Neuronal stem cell (in vitro differentiated cells): ENCODE data around the gene TAMALIN.

Source experiments
- DNase-seq: peaks from one replicate; pipeline ENCODE4 v3.0.0-alpha.2; 2013; ENCODE audit warnings: low spot score
- H2AFZ ChIP-seq: one replicate; pipeline ENCODE4 v1.6.1; 2013; ENCODE audit warnings: mild to moderate bottlenecking, low read length, inconsistent platforms
- H2AK5ac ChIP-seq: 2 replicates; pipeline ENCODE4 v1.6.1; 2013; ENCODE audit warnings: low read depth, mild to moderate bottlenecking, inconsistent platforms, low read length, moderate library complexity, mixed read lengths
- H2BK120ac ChIP-seq: 2 replicates; pipeline ENCODE4 v1.6.1; 2013; ENCODE audit warnings: low read depth, mild to moderate bottlenecking, inconsistent platforms, low read length, moderate library complexity, mixed read lengths
- H2BK12ac ChIP-seq: one replicate; pipeline ENCODE4 v1.6.1; 2013; ENCODE audit warnings: low read length, inconsistent platforms
- H2BK15ac ChIP-seq: 2 replicates; pipeline ENCODE4 v1.6.1; 2013; ENCODE audit warnings: mild to moderate bottlenecking, low read length, inconsistent platforms, mixed read lengths
- H2BK5ac ChIP-seq: one replicate; pipeline ENCODE4 v1.6.1; 2013; ENCODE audit warnings: inconsistent platforms, mild to moderate bottlenecking, low read length, moderate library complexity
- H3K14ac ChIP-seq: one replicate; pipeline ENCODE4 v1.6.1; 2013; ENCODE audit warnings: low read length, inconsistent platforms
- H3K18ac ChIP-seq: 2 replicates; pipeline ENCODE4 v1.6.1; 2013; ENCODE audit warnings: low read length, inconsistent platforms
- H3K23ac ChIP-seq: 2 replicates; pipeline ENCODE4 v1.6.1; 2013; ENCODE audit warnings: low read depth, mild to moderate bottlenecking, mixed read lengths, low read length, inconsistent platforms; ENCODE audit not compliant: poor library complexity
- H3K27ac ChIP-seq: replicated peaks from 3 replicates; pipeline ENCODE4 v1.5.1; 2013; ENCODE audit warnings: low read length, inconsistent platforms
- H3K27me3 ChIP-seq, 3 experiments: 2 replicates each; pipeline ENCODE4 v1.6.1; 2013; ENCODE audit warnings: low read length in 3 of 3, mild to moderate bottlenecking in 2 of 3, inconsistent platforms in 1 of 3, low read depth in 1 of 3, mixed read lengths in 1 of 3, moderate library complexity in 1 of 3; ENCODE audit not compliant: control insufficient read depth in 3 of 3, insufficient read depth in 3 of 3
- H3K36me3 ChIP-seq, 2 donors: replicated peaks in 1 of 2; 2 replicates each; pipeline ENCODE4 v1.6.1; 2013; ENCODE audit warnings: low read length in 2 of 2; ENCODE audit not compliant: control insufficient read depth in 2 of 2, insufficient read depth in 2 of 2
- H3K4ac ChIP-seq: 2 replicates; pipeline ENCODE4 v1.6.1; 2013; ENCODE audit warnings: inconsistent platforms, mild to moderate bottlenecking, low read length, moderate library complexity
- H3K4me1 ChIP-seq, 2 donors: 1 replicate in 1 of 2; 2 replicates in 1 of 2; pipeline ENCODE4 v1.6.1; 2013; ENCODE audit warnings: low read length in 2 of 2, low read depth in 1 of 2; ENCODE audit not compliant: control insufficient read depth in 2 of 2, insufficient read depth in 1 of 2
- H3K4me2 ChIP-seq: one replicate; pipeline ENCODE4 v1.6.1; 2013; ENCODE audit warnings: mild to moderate bottlenecking, low read length, inconsistent platforms; ENCODE audit not compliant: insufficient read depth, poor library complexity, severe bottlenecking
- H3K4me3 ChIP-seq, 2 donors: 2 replicates each; pipeline ENCODE4 v1.5.1; 2013; ENCODE audit warnings: low read length in 2 of 2, mild to moderate bottlenecking in 2 of 2, inconsistent platforms in 1 of 2, moderate library complexity in 1 of 2
- H3K79me1 ChIP-seq: one replicate; pipeline ENCODE4 v1.6.1; 2013; ENCODE audit warnings: low read depth, mild to moderate bottlenecking, inconsistent platforms, low read length, moderate library complexity
- H3K9ac ChIP-seq: one replicate; pipeline ENCODE4 v1.6.1; 2013; ENCODE audit warnings: mild to moderate bottlenecking, low read depth, low read length, inconsistent platforms; ENCODE audit not compliant: poor library complexity
- H3K9me3 ChIP-seq, 2 donors: replicated peaks in 1 of 2; 2 replicates each; pipeline versions ENCODE3 to v1.6.1; 2013; ENCODE audit warnings: low read length in 2 of 2, mild to moderate bottlenecking in 2 of 2, inconsistent platforms in 1 of 2, low read depth in 1 of 2, mixed read lengths in 1 of 2, moderate library complexity in 1 of 2; ENCODE audit not compliant: control insufficient read depth in 2 of 2, insufficient read depth in 1 of 2
- H4K8ac ChIP-seq: one replicate; pipeline ENCODE4 v1.6.1; 2013; ENCODE audit warnings: low read depth, mild to moderate bottlenecking, inconsistent platforms, low read length, moderate library complexity
- H4K91ac ChIP-seq: one replicate; pipeline ENCODE4 v1.6.1; 2013; ENCODE audit warnings: low read length, low read depth, mild to moderate bottlenecking, inconsistent platforms; ENCODE audit not compliant: poor library complexity
- WGBS, 2 donors: extraction: QIAGEN DNeasy Blood & Tissue Kit; methylation state at CpG; one replicate each; pipeline ENCODE4 v1.1.7; 2013; ENCODE audit warnings: missing lambda C conversion rate in 2 of 2, mixed read lengths in 1 of 2; ENCODE audit not compliant: insufficient read length in 2 of 2, insufficient replicate concordance in 1 of 2; ENCODE audit errors: extremely low coverage in 2 of 2; 5-methylcytosine and 5-hydroxymethylcytosine counted together

TAMALIN gene

GRCh38 chr12:52019113-52019770, 12.5 kb downstream of the TAMALIN start:
- Histone ChIP-seq H2AFZ (no peak overlapping the region), H3K18ac (peak overlapping the region; percentile 77), H3K4me1 (peaks cover 10 to 12% of the 10 kb centered on the region in 2 donors), H3K36me3 (peaks cover 0 to 7% of the 10 kb centered on the region in 2 donors), H3K23ac (peak overlapping the region; percentile 77), H3K27ac (no peak overlapping the region), H3K79me1 (no peaks in the 10 kb centered on the region), H4K91ac (no peak overlapping the region), H3K4ac (no peak overlapping the region), H3K27me3 (peaks cover 0 to 20% (median 15%) of the 10 kb centered on the region in 3 experiments), H3K4me3 (no peak overlapping the region), H3K9ac (no peak overlapping the region), H2BK120ac (no peak overlapping the region), H4K8ac (no peak overlapping the region), H3K9me3 (no peaks in the 10 kb centered on the region), H2BK15ac (peak overlapping the region; percentile 95), H2BK5ac (peak overlapping the region; percentile 13), H3K14ac (peak overlapping the region; percentile 9), H3K4me2 (no peak overlapping the region), H2BK12ac (no peak overlapping the region), H2AK5ac (peak overlapping the region; percentile 81)
- no peak for DNase-seq
- WGBS, 2 donors = no CpG with 5 or more reads among the region's 13 CpGs

- Histone ChIP-seq H3K23ac (no peak overlapping the region), H2BK12ac (no peak overlapping the region), H2AK5ac (no peak overlapping the region), H2BK15ac (no peak overlapping the region), H2BK120ac (no peak overlapping the region), H3K4me1 (peaks cover 11 to 13% of the 10 kb centered on the region in 2 donors), H2BK5ac (no peak overlapping the region), H3K4ac (no peak overlapping the region), H4K91ac (no peak overlapping the region), H3K27me3 (peaks cover 0 to 20% (median 15%) of the 10 kb centered on the region in 3 experiments), H3K18ac (peak overlapping the region; percentile 73), H3K14ac (no peak overlapping the region), H4K8ac (no peak overlapping the region), H3K9me3 (no peaks in the 10 kb centered on the region), H2AFZ (peak overlapping the region; percentile 96), H3K27ac (no peak overlapping the region), H3K36me3 (no peaks in the 10 kb centered on the region), H3K79me1 (no peaks in the 10 kb centered on the region), H3K4me3 (peak overlapping the region in 1 of 2 donors; percentile 27), H3K9ac (no peak overlapping the region), H3K4me2 (no peak overlapping the region)
- WGBS, 2 donors = no CpG with 5 or more reads among the region's 9 CpGs
- no peak for DNase-seq
Measured at GRCh38 chr12:52020539-52021336, 14.0 kb downstream of the TAMALIN start.

GRCh38 chr12:52022841-52023181, 16.1 kb downstream of the TAMALIN start:
- peak overlapping the region; percentile 94 for H3K23ac ChIP-seq
- H4K8ac ChIP-seq = no peak overlapping the region
- no peak overlapping the region for H2BK120ac ChIP-seq
- no peaks in the 10 kb centered on the region for H3K9me3 ChIP-seq
- no peaks in the 10 kb centered on the region for H3K36me3 ChIP-seq
- no peak overlapping the region for H4K91ac ChIP-seq
- peak overlapping the region; percentile 53 to 79 for H3K4me3 ChIP-seq
- no peak overlapping the region for H3K27ac ChIP-seq
- peak overlapping the region; percentile 70 for H2BK15ac ChIP-seq
- H2BK12ac ChIP-seq = no peak overlapping the region
- H2AFZ ChIP-seq = peak overlapping the region; percentile 97
- no peak overlapping the region for H3K14ac ChIP-seq
- peak overlapping the region; percentile 90 for H3K18ac ChIP-seq
- H3K4me1 ChIP-seq = peaks cover 21 to 22% of the 10 kb centered on the region in 2 donors
- no peaks in the 10 kb centered on the region for H3K79me1 ChIP-seq
- H3K4ac ChIP-seq = no peak overlapping the region
- no peak for DNase-seq
- no CpG with 5 or more reads among the region's 14 CpGs for WGBS, 2 donors
- peak overlapping the region; percentile 100 for H3K4me2 ChIP-seq
- H2AK5ac ChIP-seq = no peak overlapping the region
- peaks cover 0 to 23% (median 17%) of the 10 kb centered on the region in 3 experiments for H3K27me3 ChIP-seq
- H3K9ac ChIP-seq = peak overlapping the region; percentile 92
- no peak overlapping the region for H2BK5ac ChIP-seq
